ENCODE results near the gene B4GALT2.

DNA sequence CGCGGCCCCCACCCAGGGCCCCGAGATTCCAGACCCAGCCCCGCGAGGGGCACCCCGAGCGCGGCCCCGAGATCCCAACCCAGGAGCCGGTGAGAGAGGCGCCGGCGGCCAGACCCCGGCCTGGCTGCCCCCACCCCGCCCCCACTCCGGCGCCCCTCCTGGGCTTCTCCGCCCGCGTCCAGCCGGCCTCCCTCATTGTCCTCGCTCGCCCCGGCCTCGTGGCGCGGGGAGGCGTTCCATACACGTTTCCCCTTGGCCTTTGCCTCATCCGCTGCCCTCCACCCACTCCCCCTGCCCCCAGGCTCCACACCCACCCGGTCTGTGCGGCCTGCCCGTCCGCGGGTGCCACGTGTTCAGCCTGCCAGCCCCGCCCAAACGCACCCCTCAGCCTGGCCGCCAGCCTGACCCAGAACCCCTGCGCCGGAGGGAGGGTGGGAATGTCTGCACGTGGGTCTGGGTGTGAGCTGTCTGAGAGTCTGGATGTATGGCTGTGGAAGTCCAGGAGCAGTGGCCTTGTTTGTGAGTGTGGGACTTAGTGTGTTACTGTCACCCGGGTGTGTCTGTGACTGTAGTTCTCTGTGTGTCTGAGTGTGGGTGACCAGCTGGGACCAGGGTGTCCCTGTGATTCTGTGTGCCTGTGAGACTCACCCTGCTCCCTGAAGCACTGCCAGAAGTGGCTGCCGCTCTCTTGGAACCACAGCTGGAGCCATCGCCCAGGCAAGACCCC is 681 bp downstream of the B4GALT2 start:
- TF ChIP-seq, protein P1, sequence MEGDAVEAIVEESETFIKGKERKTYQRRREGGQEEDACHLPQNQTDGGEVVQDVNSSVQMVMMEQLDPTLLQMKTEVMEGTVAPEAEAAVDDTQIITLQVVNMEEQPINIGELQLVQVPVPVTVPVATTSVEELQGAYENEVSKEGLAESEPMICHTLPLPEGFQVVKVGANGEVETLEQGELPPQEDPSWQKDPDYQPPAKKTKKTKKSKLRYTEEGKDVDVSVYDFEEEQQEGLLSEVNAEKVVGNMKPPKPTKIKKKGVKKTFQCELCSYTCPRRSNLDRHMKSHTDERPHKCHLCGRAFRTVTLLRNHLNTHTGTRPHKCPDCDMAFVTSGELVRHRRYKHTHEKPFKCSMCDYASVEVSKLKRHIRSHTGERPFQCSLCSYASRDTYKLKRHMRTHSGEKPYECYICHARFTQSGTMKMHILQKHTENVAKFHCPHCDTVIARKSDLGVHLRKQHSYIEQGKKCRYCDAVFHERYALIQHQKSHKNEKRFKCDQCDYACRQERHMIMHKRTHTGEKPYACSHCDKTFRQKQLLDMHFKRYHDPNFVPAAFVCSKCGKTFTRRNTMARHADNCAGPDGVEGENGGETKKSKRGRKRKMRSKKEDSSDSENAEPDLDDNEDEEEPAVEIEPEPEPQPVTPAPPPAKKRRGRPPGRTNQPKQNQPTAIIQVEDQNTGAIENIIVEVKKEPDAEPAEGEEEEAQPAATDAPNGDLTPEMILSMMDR (IDR thresholded peaks at IDR 0.05 in 2 of 3, conservative IDR thresholded peaks at IDR 0.05 in 1 of 3; ENCODE audit: borderline replicate concordance in 1 of 3, insufficient read depth in 1 of 3, low read depth in 2 of 3, low read length in 2 of 3) = no peak
- TF ChIP-seq YY1 (IDR thresholded peaks at IDR 0.05; ENCODE audit: extremely low read depth, insufficient replicate concordance, low read depth, low read length) = no peak
- TF ChIP-seq RAD21 (IDR thresholded peaks at IDR 0.05; ENCODE audit: low read depth) = no peak
- no peak for TF ChIP-seq EZH2phosphoT487 (IDR thresholded peaks at IDR 0.05; ENCODE audit: borderline replicate concordance)
- TF ChIP-seq SIN3A (IDR thresholded peaks at IDR 0.05; ENCODE audit: low read depth) = no peak
- no peak for TF ChIP-seq EGR1 (IDR thresholded peaks at IDR 0.05; ENCODE audit: low read depth)
- TF ChIP-seq, protein P2, sequence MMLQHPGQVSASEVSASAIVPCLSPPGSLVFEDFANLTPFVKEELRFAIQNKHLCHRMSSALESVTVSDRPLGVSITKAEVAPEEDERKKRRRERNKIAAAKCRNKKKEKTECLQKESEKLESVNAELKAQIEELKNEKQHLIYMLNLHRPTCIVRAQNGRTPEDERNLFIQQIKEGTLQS (IDR thresholded peaks at IDR 0.05) = no peak

All from HCT116 (cell line).